Measurements from ENCODE around the gene GLP2R.
"Not testable (repeated sequence)": the region's sequence is repeated elsewhere in the genome, so short reads cannot be mapped to it uniquely, and the experiment has no call there.

Gene GLP2R, protein sequence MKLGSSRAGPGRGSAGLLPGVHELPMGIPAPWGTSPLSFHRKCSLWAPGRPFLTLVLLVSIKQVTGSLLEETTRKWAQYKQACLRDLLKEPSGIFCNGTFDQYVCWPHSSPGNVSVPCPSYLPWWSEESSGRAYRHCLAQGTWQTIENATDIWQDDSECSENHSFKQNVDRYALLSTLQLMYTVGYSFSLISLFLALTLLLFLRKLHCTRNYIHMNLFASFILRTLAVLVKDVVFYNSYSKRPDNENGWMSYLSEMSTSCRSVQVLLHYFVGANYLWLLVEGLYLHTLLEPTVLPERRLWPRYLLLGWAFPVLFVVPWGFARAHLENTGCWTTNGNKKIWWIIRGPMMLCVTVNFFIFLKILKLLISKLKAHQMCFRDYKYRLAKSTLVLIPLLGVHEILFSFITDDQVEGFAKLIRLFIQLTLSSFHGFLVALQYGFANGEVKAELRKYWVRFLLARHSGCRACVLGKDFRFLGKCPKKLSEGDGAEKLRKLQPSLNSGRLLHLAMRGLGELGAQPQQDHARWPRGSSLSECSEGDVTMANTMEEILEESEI

DNA sequence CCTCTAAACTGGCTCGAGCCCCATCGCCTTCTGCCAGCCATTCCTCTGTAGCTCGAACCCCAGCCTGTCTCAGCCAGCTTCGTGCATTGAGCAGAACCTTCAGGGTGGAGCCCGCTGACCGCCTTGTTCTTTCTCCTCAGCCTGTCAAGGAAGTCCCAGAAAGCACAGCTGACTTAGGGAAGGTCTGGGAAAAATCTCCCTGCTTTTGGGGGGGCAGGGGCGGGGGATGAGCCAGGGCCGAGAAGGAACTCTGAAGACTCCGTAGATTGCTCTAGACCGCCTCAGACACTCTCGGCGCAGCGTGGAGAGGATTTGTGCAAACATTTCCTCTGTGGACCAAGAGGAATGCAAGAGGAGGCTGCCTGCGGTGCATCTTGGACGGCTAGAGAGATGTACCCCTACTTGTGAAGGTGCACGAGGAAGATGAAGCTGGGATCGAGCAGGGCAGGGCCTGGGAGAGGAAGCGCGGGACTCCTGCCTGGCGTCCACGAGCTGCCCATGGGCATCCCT, at the start of gene GLP2R:
GLP2R (plus strand) TSS at position 284 of the 510 bp plus-strand sequence; CDS start at position 424, 140 bp downstream.
- no peak for DNase-seq (ENCODE audit: low spot score)

DNA sequence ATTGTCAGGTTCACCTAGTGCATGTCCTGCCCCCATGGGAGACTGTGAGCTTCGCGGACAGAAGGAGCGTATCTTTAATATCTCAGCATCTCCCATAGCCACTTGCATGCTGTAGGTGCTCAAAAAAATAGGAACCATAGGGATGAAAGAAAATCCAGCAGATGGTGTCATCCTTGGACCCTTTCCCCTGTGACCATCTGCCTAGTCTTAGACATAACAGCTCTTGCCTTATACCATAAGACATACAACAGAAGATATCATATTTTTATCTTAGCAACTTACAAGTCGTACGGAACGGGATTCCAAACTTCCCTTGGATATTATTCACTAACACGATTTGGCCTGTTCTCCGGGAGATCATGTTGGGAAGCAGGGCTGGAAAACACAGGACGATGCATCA, 48.8 kb upstream of the GLP2R start:
- DNase-seq (ENCODE audit: low spot score): no peak

DNA sequence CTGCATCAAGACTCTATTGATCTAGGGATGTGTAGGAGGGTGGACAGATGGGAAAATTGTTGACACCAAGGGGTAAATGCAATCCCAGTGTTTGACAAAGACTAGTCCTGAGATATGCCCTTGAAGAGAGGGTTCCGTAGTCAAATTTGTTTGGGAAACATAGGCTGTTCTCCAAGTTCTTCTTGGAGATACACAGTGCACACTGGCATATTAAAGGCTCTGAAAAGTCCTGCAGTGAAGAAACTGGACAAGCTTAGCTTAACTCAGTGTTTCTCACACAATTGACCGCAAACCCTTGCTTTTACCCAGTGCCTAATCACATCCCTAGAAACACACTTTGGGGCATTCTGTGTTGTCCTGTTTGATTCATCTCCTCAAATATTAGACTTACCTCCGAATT, 45.2 kb upstream of the GLP2R start:
- DNase-seq (ENCODE audit: low spot score): no peak

DNA sequence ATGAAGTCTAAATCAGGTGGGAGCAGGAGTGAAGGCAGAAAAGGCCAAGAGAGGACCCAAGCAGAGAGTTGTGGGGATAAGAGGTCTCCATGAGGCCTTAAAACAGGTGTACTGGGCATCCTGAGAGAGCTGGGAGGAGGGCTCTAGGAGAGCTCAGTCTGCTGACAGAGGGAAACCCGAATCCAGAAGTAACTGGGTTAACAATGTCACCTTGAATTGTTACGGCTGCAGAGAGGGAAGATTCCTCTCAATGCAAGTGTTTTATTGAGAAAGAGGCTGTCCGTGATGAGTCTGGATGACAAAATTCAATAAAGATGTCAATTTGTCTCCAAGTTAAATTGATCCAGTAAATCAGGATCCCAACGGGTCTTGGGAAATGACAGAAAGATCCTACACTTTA, 42.7 kb upstream of the GLP2R start:
- no peak for DNase-seq (ENCODE audit: low spot score)

DNA sequence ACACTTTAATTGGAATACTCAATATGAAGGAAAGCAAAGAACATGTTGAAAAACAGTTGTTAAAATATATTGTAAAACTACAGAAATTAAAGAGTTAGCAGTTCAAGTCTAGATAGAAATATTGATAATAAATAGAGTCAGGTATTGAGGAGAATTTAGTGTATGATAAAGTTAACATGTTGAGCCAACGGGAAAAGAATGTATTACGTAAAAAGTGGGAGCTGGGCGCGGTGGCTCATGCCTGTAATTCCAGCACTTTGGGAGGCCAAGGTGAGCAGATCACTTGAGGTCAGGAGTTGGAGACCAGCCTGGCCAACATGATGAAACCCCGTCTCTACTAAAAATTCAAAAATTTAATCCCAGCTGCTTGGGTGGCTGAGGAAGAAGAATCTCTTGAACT, 42.3 kb upstream of the GLP2R start:
- not testable (repeated sequence) for DNase-seq (ENCODE audit: low spot score)

DNA sequence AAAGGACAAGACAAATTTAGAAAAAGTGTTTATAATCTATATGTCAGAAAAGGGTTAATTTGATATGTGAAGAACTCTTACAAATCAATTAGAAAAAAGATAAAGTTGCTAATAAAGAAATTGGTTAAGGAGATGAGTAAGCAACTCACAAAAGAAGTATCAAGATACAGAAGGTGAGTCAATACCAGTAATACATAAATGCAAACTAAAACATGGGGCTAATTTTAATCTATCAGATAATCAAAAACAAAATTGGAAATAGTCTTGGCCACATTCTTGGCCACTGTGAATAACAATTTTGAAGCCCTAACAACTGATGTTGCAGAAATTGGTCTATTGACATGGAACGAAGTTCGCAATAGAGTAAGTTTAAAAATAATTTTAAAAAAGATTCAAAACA, 41.2 kb upstream of the GLP2R start:
- DNase-seq (ENCODE audit: low spot score): no peak

DNA sequence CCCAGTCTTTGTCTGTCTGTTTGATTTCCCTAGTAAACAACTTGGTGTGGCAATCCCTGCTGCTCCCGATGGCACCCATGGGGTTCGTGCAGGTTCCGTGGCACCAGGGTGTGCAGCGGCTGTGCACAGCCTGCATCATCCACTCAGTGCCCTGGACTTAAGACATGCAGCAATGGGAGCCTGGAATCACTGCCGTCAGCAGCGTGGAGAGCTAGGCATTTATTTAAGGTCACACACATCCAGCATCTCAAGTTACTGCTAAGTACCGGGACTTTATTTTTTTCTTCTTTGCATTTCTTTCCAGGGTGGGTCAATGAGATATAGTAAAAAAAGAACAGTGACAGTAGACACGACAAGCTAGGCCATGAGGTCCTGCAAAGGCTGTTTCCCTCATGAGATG, 37.1 kb upstream of the GLP2R start:
- no peak for DNase-seq (ENCODE audit: low spot score)

DNA sequence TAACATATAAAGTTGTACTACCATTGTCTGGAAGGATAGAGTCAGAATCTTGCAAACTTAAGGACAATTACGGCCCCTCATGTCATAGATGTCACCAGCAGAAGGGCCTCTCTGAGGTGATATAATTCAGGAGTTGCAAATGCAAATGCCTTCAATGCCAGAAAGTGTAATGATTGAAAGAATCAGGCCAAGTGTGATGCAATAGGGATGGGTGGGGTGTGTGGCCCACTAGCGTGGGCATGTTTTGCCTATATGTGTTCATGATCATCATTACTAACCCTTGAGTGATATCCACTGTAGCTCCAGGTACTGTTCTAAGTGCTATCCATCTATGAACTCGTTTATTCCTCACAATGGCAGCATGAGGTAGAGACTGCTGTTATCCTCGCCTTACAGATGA, 35.4 kb upstream of the GLP2R start:
- no peak for DNase-seq (ENCODE audit: low spot score)

DNA sequence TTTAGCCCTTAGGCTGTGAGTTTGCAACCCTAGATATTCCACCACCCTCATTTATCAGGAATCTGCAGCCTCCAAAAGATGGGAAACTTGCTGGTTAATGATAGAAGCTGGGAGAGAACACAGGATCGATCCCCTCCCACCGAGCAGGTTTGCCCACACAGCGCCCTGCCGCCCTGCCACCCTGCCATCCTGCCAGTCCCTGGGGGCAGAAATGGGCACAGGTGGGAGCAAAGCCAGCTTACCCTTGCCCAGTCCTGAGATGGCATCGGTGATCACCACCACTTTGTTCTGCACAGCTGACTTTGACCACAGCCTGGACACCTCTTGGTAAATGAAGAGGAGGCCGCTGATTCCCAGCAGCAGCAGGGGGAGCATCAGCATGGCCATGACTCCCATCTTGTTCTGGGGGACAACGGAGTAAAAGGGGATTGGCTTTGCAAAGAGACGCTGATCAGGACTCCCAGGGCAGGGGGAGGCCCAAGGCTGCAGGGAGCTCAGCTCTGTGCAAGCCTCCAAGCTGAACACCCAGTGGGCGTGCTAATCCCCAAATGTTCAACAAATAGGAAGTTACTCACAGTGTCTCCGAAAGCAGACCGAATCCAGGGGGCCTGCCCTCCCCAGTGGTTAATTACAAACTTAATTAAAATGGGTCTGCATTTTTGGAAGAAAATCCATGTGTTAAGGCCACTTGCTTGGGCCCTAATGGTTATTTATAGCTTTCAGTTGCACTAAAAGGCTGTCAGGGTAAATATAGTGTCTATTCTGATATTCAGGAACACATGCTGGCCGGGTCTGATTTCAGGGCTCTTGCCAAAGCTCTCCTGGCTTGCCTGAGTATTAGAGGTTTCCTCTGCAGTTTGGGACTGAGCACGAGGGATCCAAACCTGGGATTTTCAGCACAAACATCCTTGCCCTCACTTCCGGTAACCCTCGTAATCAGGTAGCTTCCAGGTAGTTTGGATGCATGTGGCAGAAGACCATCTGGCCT, 34.5 kb upstream of the GLP2R start, which contains the start of gene DHRS7C:
DHRS7C (minus strand) TSS at position 704 of the 988 bp plus-strand sequence; CDS start at position 396, 308 bp downstream.
- no peak for DNase-seq (ENCODE audit: low spot score)

DNA sequence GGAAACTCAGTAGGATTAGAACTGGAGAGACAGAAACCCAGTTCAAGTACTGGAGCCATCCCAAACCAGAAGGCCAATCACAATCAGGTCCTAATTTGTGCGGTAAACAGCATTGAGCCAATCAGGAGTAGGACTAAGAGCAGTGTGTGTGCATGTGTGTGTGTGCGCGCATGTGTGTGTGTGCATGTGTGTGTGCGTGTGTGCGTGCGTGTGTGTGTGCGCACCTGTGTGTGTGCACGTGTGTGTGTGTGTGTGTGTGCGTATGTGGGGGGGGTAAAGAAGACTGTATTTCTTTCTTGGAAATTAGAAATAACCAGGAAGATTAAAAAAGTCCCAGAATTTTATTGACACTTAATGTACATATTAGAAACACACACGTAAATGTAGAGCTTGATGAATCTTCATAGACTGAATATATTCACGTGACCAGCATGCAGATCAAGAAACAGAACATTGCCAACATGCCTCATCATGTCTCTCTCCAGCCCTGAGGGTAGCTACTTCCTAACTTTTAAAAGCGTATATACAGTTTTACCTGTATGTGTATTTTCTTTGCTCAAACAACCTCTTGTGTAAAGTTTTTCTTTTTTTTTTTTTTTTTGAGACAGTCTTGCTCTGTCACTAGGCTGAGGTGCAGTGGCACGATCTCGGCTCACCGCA, 33.4 kb upstream of the GLP2R start:
- DNase-seq (ENCODE audit: low spot score): no peak

DNA sequence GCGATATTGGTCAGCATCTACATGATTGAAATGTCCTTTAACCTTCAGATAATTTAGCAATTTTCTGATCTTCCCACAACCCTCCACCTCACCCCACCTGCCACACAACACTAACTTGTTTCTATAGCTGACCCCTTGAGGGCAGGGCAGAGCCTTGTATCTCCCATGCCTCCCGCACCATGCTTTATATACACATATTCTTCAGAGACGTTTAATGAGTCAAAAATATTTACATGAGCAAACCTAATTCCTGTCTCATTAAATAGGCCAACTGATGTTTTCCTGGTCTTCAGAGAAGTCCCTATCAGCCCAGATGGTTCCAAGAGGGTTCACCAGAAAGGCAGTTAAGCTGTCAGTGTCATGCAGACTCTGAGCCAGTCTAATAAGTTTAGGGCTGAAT, 27.7 kb upstream of the GLP2R start:
- DNase-seq (ENCODE audit: low spot score): no peak

DNA sequence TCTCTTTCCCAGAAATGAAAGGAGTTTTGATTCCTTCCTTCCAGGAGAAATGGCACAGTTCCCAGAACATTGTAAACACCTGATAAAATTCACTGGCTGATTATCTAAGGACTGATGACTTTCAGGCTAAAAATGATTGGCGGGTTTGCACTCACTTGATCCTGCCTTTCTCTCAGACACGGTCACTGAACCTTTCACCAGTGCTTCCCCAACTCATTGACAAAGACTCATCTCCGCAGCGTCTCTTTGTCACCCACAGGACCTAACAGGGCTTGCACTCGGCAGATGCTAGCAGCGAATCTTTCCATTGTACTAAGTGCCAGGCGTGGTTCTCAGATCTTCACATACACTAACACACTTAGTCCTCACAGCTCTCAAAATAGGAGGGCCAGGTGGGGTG, 27.0 kb upstream of the GLP2R start:
- DNase-seq (ENCODE audit: low spot score): no peak

DNA sequence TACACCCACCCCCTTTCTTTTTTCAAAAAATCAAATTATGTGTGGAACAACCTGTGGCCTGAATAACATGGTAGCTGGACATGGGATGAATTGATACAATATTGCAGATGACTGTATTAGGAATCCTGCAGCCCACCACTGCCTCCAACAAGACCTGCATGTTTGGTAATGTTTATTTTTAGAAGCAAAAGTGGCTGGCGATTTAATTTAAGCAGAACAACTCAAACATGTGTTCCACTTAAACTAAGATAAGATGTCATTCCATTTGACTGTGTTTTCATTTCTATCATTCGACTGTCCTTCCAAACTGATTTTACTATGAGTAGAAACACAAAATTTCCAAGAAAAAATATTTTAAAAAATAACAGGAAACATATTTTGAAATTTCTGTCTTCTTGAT, 24.2 kb upstream of the GLP2R start:
- DNase-seq (ENCODE audit: low spot score): no peak

DNA sequence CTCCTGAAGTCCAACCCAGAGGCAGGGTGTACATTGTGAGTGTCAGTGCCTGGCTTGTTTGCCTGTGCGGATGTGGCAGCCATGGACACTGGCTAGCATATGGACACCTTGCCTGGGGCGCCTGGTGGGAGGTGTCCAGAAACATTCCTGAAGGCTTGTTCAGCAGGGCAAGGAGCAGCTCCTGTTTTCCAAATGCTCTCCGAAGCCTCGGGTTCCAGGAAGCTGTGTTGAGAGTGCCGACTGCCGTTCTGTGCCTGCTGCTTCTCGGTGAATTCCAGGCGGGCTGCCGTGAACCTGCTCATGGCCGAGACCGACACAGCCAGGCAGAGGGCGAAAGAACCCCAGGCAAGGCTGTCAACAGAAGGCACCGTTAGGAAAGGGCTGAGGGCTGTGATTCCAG, 23.4 kb upstream of the GLP2R start:
- DNase-seq (ENCODE audit: low spot score): no peak

DNA sequence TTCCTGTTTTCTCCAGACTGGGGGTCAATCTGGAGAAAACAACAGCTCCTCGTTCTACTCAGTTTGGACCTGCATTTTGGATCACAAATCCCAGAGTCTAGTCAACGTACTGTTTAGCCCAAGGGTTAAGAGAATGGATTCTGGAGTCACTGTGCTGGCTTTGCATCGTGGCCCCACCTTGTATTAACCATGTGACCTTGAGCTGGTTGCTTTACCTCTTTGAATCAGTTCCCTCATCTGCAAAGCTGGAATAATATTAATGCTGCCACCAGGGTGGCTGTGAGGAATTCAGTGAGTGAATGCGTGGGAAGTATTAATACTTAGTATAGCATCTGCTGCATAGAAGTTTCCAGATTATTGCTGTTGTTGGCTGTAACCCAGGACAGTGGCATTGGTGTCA, 23.0 kb upstream of the GLP2R start:
- no peak for DNase-seq (ENCODE audit: low spot score)

DNA sequence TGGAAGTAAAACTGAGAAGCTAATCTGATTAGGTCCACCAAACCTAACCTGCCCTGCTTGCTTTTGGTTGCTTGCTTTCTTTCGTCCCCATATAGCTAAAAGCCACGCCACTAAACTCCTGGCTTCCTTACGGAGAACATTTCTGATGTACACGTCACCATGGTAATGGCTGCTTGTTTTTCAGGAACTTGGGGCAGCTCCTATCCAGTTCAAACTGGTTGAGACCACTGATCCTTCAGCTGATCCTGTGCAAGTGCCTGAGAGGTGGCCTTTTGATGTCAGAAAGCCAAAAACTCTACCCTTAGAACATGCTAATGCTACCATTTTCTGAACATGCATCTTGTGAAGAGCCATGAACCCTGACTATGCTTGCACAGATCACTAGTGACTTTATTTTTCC, 20.0 kb upstream of the GLP2R start:
- no peak for DNase-seq (ENCODE audit: low spot score)

DNA sequence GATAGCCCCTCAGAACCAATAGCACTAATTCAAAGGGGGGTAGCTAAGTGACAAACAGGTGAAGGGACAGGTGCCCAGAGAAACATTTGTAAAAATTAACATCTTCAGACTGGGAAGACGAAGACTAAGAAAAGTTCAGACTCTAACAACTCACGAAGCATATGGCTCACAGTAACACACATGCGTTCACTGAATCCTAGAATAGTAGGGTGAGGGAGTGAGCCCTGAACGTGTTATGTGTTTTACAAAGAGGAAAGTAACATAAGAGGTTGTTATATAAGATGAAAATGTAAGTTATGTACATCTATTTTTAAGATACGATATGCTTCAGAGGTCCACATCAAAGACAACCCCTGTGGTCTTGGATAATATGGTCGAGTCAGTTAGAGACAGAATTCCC, 19.0 kb upstream of the GLP2R start:
- no peak for DNase-seq (ENCODE audit: low spot score)

DNA sequence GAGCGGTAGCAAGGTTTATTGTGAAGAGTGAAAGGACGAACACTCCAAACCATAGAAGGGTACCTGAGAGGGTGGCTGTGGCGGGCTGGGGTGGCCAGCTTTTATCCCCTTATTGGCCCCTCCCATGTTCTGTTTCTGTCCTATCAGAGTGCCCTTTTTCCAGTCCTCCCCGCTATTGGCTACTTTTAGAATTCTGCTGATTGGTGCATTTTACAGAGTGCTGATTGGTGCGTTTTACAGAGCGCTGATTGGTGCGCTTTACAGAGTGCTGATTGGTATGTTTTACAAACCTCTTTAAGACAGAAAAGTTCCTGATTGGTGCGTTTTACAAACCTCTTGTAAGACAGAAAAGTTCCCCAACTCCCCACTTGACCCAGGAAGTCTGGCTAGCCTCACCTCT, 16.3 kb upstream of the GLP2R start:
- peak; percentile 1 for DNase-seq (ENCODE audit: low spot score)

DNA sequence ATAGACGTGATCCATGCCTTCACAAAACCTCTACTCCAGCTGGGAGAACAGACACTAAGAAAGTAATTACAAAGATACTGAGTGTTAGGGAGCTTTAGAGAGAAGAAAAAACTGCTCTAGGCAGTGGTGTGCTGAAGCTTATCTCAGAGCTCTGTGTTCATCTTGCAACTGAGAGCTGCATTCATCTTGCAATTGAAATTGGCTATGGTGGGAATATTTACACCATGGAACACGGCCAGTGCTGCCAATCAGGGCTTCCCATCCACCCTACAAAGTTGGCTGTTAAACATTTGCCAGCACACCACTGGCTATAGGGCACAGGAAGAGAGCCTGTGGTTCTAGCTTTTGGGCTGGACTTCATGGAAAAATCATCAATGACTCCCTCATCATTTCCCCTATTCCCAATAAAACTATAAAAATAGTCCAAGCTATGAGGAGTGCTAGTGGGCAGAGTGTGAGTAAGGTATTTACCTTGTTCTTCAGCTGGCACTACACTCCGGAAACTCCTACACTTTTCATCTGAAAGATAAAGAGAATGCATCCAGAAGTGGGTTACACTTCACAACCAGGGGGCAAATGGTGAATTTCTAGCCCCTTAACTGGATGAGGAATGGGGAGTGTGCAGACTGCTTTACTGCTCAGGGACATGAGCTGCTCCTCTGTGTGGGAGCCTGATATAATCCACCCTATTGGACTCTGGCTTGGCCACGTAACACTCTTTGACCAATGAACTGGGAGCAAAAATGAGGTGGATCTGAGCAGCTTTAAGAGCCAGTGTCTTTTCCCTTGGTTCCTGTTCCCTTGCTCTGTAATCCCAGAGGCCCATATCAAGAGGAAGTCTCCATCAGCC, 15.4 kb upstream of the GLP2R start:
- no peak for DNase-seq (ENCODE audit: low spot score)

DNA sequence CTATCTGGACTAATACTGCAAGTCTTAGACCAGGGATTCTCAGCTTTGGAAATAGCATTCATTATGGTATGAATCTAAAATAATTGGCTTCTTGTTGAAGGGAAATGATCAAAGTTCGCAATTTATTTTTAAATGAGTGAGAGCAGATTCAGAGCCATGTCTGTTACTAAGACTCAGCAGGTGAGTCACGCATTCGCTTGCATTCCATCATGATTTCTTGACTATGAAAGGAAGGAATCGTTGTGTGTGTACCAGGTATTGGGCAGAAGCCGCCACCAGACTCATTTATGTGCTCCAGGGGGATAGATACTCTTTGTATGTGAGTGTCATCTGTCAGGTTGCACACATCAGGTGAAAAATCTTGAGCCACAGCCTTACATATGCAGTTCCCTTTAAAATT, 14.6 kb upstream of the GLP2R start:
- no peak for DNase-seq (ENCODE audit: low spot score)

DNA sequence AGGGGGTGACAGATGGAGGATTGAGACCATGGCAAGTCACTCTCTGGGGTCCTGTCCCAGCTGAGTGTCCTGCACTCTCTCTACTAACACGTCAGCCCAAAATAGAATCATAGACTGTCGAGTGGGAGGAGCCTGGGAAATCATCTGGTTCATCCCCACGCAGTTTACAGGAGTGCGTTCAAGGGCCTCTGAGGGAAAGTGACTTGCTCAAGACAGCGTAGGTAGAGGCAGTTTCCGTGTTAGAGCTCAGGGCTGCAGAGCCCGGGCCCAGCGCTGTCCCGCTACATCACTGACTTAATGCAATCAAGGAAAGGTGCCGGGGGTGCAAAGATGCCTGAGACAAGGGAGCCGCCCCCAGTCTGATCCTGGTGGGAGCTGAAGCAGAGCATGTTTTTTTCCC, 14.2 kb upstream of the GLP2R start:
- no peak for DNase-seq (ENCODE audit: low spot score)
